ENCODE measurements around the gene NOD2.

NOD2 gene

DNA sequence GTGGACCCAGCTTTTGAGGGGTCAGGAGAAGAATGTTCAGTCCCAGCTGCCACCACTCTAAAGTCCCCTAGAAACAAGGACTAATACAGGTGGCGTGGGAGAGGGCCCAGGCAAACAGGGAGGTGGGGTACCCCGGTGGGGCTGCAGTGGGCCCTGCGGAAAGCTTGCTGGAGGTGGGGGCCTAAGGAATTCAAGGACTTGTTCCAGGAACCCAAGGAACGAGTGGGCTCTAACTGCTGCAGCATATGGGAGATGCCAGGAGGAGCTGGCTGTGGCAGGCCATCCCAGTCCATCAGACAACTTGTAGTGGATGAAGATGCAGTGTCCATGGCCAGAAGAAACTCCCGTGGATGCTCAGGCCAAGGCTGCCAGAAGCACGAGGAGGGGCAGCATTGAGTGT, 22.9 kb upstream of the NOD2 start:
- DNase-seq (ENCODE audit: extremely low read depth, low read depth) = no peak
- H3K4me3 ChIP-seq (replicated peaks; ENCODE audit: low read depth, low read length) = no peak overlapping the region
- no peak for TF ChIP-seq CTCF (IDR thresholded peaks at IDR 0.05; ENCODE audit: low read depth, low read length, missing control alignments)

GRCh38 chr16:50671644-50672260, 21.7 kb upstream of the NOD2 start:
- no peak overlapping the region for H3K4me3 ChIP-seq (replicated peaks; ENCODE audit: low read depth, low read length)
- peak; percentile 14 for DNase-seq (ENCODE audit: extremely low read depth, low read depth)
- TF ChIP-seq CTCF (IDR thresholded peaks at IDR 0.05; ENCODE audit: low read depth, low read length, missing control alignments) = peak; percentile 67

DNA sequence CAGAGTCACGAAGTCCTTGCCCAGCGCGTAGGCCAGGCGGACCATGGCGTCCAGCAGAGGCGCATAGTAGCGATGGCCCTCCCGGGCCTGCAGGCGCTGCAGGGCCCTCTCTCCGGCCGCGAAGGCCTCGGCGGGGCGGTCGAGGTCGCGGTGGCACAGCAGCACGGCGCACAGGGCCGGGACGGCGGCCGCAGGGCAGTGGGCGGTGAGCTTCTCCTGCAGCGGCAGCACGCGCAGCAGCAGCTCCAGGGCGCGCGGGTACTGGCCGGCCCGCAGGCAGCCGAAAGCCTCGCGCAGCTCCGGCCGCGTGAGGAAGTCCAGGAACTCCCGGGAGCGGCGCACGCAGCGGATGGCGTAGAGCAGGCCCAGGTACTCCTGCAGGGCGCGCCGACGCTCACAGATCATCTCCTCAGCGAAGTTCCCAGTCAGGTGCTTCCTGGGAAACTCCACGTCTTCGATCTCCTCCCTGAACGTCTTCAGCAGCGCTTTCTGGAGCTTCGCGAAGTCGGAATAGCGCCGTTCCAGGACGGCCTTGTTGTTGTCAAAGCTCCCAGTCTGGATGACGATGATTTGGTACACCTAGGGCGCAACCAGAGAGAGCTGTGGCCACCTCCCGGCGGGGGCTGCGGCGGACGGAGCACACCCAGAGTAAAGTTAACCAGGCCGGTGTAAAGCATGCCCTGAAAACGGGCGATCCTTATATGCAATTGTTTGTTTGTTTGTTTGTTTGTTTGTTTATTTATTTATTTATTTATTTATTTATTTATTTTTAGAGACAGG, 19.7 kb upstream of the NOD2 start:
- no peak overlapping the region for H3K4me3 ChIP-seq (replicated peaks; ENCODE audit: low read depth, low read length)
- DNase-seq (ENCODE audit: extremely low read depth, low read depth) = no peak
- no peak for TF ChIP-seq CTCF (IDR thresholded peaks at IDR 0.05; ENCODE audit: low read depth, low read length, missing control alignments)

DNA sequence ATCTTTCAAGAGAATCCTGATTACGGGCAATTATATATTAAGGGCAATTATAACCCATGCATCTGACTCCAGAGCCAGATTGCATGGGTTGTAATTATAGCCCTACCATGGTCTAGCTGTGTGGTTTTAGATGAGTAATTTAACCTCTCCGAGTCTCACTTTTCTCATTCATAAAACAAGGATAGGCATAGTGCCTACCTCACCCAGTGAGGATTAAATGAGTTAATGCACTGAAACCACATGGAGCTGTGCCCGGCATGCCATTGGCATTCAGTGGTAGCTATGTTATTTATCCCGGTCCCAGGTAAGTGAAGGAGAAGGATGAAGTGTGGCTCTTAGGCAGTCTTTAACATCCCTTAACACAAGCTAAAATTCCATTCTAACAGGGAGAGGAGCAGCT, 18.6 kb upstream of the NOD2 start:
- H3K4me3 ChIP-seq (replicated peaks; ENCODE audit: low read depth, low read length) = no peak overlapping the region
- TF ChIP-seq CTCF (IDR thresholded peaks at IDR 0.05; ENCODE audit: low read depth, low read length, missing control alignments) = no peak
- DNase-seq (ENCODE audit: extremely low read depth, low read depth) = no peak

- H3K4me3 ChIP-seq (replicated peaks; ENCODE audit: low read depth, low read length) = no peak overlapping the region
- DNase-seq (ENCODE audit: extremely low read depth, low read depth) = no peak
- no peak for TF ChIP-seq CTCF (IDR thresholded peaks at IDR 0.05; ENCODE audit: low read depth, low read length, missing control alignments)
These were observed 17.5 kb upstream of the NOD2 start for GRCh38 chr16:50675686-50676610.

- no peak for TF ChIP-seq CTCF (IDR thresholded peaks at IDR 0.05; ENCODE audit: low read depth, low read length, missing control alignments)
- H3K4me3 ChIP-seq (replicated peaks; ENCODE audit: low read depth, low read length) = no peak overlapping the region
These were observed 16.7 kb upstream of the NOD2 start for GRCh38 chr16:50676684-50677225.

More at GRCh38 chr16:50676684-50677225, 16.7 kb upstream of the NOD2 start:
- no peak for DNase-seq (ENCODE audit: extremely low read depth, low read depth)
